GM06990 (cell line): Measurements from ENCODE around the gene CCDC92.

Experiments used
- DNase-seq: peaks from one replicate; pipeline ENCODE4 v3.0.0-alpha.2; 2011; ENCODE audit not compliant: insufficient read length; ENCODE audit errors: extremely low read depth
- H3K27me3 ChIP-seq: replicated peaks from 2 replicates; pipeline ENCODE4 v1.6.0; 2011; ENCODE audit warnings: low read length; ENCODE audit not compliant: control insufficient read depth, insufficient read depth
- H3K36me3 ChIP-seq: 2 replicates; pipeline ENCODE4 v1.5.1; 2011; ENCODE audit warnings: low read length; ENCODE audit not compliant: control insufficient read depth, insufficient read depth
- H3K4me3 ChIP-seq: replicated peaks from 2 replicates; pipeline ENCODE4 v1.5.1; 2011; ENCODE audit warnings: low read depth, mild to moderate bottlenecking, control low read depth, low read length
- TF ChIP-seq, protein P1 (sequence below): IDR thresholded peaks from 2 replicates; pipeline ENCODE4 v1.5.1; 2011; ENCODE audit warnings: low read length, control low read depth, mild to moderate bottlenecking, inconsistent platforms; ENCODE audit not compliant: insufficient read depth, poor library complexity, severe bottlenecking

CCDC92 gene

DNA sequence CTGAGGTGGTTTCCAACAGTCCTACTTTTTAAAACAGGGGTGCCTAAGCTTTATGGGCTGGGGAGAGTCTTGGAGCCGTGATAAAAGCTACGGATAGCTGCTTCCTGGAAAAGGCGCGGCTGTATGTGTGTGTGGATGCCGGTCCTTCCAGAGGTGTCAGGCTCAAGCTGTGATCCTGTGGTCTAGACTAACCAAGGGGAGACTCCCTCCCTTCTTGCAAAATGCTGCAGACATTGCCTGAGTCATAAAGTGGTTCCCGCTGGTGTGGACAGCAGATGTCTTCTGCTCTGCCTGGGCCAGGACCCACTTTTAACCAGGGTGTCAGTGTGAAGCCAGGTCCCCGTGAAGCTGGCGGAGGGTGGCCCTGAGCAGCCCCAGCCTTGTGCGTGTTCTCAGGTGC lies 37.8 kb downstream of the CCDC92 start:
- TF ChIP-seq, protein P1, sequence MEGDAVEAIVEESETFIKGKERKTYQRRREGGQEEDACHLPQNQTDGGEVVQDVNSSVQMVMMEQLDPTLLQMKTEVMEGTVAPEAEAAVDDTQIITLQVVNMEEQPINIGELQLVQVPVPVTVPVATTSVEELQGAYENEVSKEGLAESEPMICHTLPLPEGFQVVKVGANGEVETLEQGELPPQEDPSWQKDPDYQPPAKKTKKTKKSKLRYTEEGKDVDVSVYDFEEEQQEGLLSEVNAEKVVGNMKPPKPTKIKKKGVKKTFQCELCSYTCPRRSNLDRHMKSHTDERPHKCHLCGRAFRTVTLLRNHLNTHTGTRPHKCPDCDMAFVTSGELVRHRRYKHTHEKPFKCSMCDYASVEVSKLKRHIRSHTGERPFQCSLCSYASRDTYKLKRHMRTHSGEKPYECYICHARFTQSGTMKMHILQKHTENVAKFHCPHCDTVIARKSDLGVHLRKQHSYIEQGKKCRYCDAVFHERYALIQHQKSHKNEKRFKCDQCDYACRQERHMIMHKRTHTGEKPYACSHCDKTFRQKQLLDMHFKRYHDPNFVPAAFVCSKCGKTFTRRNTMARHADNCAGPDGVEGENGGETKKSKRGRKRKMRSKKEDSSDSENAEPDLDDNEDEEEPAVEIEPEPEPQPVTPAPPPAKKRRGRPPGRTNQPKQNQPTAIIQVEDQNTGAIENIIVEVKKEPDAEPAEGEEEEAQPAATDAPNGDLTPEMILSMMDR, result no peak
- Histone ChIP-seq H3K27me3 (no peaks in the 10 kb centered on the region), H3K4me3 (no peak overlapping the region), H3K36me3 (no peaks in the 10 kb centered on the region; the same call in 1 of the 2 replicates)
- no peak for DNase-seq

DNA sequence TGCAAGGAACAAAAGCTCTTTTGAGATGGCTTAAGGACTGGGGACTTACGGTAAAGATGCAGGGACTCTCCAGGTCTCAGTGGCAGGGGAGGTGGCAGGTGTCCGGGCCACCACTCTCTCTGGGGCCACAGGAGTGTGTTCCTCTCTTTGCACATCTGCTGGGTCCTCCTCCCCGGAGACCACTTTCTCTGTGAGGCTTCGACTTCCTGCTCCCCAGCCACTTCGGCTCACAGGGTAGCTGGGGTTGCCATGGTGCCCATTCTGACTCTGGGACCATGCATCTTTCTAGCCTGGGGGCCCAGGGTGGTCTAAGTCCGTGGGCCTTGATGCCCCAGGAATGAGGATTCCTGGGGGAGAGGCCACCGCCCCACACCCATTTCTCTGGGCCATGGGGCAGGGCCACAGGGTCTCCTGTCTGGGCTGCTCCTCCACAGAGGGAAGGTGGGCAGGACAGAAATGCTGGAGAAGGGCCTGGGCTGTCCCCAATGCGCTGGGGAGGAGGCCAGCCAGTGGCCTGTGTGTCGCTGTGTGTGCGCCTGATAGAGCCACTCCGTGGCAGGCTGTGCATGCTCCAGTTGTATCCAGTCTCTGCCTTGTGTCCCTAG lies 38.5 kb downstream of the CCDC92 start:
- DNase-seq, result no peak
- TF ChIP-seq, protein P1, result no peak
- Histone ChIP-seq H3K4me3 (no peak overlapping the region), H3K27me3 (no peaks in the 10 kb centered on the region), H3K36me3 (no peaks in the 10 kb centered on the region; the same call in 1 of the 2 replicates)

DNA sequence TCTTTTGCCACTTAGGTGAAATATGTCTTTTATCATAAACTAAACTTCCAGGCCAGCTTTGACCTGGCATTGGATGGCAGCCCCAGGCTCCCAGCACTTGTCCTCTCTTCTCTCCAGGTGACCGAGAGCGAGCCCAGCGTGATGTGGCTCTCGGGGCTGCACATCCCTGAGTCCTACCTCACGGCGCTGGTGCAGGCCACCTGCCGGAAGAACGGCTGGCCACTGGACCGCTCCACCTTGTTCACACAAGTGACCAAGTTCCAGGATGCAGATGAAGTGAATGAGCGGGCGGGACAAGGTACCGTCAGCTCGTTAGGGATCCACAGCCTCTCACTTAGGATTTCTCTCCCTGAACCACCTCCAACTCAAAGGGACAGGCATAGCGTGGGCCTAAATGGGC lies 39.4 kb downstream of the CCDC92 start:
- Histone ChIP-seq H3K4me3 (no peak overlapping the region), H3K36me3 (no peaks in the 10 kb centered on the region; the same call in 1 of the 2 replicates), H3K27me3 (no peaks in the 10 kb centered on the region)
- DNase-seq, result no peak
- TF ChIP-seq, protein P1, result no peak

DNA sequence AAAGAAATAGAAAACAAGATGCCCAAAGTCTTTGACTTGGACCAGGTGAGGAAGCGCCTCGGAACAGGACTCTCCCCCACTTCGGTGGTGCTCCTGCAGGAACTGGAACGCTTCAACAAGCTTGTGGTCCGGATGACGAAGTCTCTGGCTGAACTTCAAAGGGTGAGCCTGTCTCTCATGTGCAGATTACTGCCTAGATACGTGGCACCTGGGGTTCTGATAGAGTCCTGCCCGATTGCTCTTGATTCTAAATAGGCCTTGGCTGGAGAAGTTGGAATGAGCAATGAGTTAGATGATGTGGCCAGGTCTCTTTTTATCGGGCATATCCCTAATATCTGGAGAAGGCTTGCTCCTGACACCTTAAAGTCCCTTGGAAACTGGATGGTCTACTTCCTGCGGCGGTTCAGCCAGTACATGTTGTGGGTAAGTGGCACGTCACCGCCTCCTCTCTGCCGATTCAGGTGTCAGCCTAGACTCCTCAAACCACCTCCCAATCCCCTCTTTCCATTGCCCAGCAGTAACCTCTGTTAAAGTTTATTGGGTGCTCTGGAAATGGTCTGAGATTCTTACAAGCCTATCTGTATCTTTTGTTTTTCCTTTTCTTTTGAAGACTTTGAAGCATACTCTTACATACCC lies 40.8 kb downstream of the CCDC92 start:
- Histone ChIP-seq H3K27me3 (no peaks in the 10 kb centered on the region), H3K36me3 (no peaks in the 10 kb centered on the region; the same call in 1 of the 2 replicates), H3K4me3 (no peak overlapping the region)
- TF ChIP-seq, protein P1, result no peak
- DNase-seq, result no peak

DNA sequence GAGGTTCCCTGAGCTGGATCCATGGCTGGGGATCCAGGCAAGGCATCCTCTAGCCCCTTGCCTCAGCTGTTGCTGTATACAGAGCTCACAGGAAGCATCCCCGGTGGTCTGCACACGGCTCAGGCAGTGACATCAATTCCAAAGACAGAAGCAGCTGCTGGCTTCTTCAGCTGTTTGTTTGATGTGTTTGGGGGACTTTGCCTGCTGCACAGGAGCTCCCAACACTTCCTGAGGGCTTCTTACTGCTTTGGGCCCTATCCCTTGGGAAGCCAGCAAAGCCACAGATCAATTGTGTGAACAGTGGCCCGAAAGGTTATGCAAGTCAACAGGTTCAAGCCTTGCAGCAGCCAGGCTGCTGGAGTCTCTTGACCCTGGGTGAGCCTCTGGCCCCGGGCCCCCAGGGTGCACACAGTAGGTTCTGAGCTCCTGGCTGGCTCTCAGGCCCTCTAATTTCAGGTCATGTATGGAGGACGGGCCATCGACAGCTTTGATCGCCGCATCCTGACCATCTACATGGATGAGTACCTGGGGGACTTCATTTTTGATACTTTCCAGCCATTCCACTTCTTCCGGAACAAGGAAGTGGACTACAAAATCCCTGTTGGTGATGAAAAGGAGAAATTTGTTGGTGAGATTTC lies 42.6 kb downstream of the CCDC92 start:
- no peak for DNase-seq
- Histone ChIP-seq H3K36me3 (no peaks in the 10 kb centered on the region), H3K4me3 (no peak overlapping the region), H3K27me3 (no peaks in the 10 kb centered on the region)
- TF ChIP-seq, protein P1, result no peak
